K562 (cell line): ENCODE results near the gene SF3B4. TPM values are rescaled to one million over a fixed set of nuclear protein-coding genes. Genes with fewer than 3 reads are reported as not detected.

Source experiments
- CLOCK ChIP-seq: fragments of 250-450 bp; sonication (Bioruptor Pico); IDR thresholded peaks from 2 replicates; pipeline ENCODE4 v1.4.0; 2020; ENCODE audit warnings: mild to moderate bottlenecking, moderate library complexity, borderline replicate concordance
- E2F3 ChIP-seq: fragments of 250-450 bp; sonication (Bioruptor Pico); IDR thresholded peaks from 2 replicates; pipeline ENCODE4 v1.4.0; 2020; ENCODE audit warnings: mild to moderate bottlenecking
- KLF6 ChIP-seq: fragments of 250-450 bp; sonication (Bioruptor Pico); IDR thresholded peaks from 2 replicates; pipeline ENCODE4 v1.4.0; 2020; ENCODE audit warnings: mild to moderate bottlenecking, moderate library complexity, borderline replicate concordance
- NFIX ChIP-seq: fragments of 250-450 bp; sonication (Bioruptor Pico); IDR thresholded peaks from 2 replicates; pipeline ENCODE4 v1.4.0; 2020; ENCODE audit warnings: low read depth, mild to moderate bottlenecking, moderate library complexity
- PHB ChIP-seq: fragments of 250-450 bp; sonication (Bioruptor Pico); IDR thresholded peaks from 2 replicates; pipeline ENCODE4 v1.5.0; 2021
- POLR2G ChIP-seq: fragments of 200-400 bp; formaldehyde crosslinking; IDR thresholded peaks from 2 replicates; pipeline ENCODE4 v1.6.1; 2017; ENCODE audit warnings: low read depth, mild to moderate bottlenecking, antibody characterized with exemption, low read length, moderate library complexity
- POLR3A ChIP-seq: IDR thresholded peaks from 2 replicates; pipeline ENCODE4 v1.6.1; 2011; ENCODE audit warnings: borderline replicate concordance, mild to moderate bottlenecking, moderate library complexity; ENCODE audit not compliant: insufficient read length, insufficient read depth; ENCODE audit errors: extremely low read depth
- PTRF ChIP-seq: fragments of 450-650 bp; IDR thresholded peaks from 2 replicates; pipeline ENCODE4 v1.6.1; 2016; ENCODE audit warnings: mild to moderate bottlenecking, missing genetic modification characterization, missing compliant biosample characterization
- SMAD2 ChIP-seq: fragments of 150-350 bp; IDR thresholded peaks from 2 replicates; pipeline ENCODE4 v1.6.1; 2014; ENCODE audit warnings: low read depth, mild to moderate bottlenecking, low read length
- SMARCE1 ChIP-seq: fragments of 450-650 bp; IDR thresholded peaks from 2 replicates; pipeline ENCODE4 v1.7.1; 2016; ENCODE audit warnings: mild to moderate bottlenecking
- XRCC4 ChIP-seq: IDR thresholded peaks from one replicate; pipeline ENCODE4 v1.6.1; 2011; ENCODE audit not compliant: insufficient read depth, insufficient read length; ENCODE audit errors: extremely low read depth
- ZBTB33 ChIP-seq: sonication (generic); formaldehyde crosslinking; IDR thresholded peaks from 2 replicates; pipeline ENCODE4 v1.8.1; 2023; ENCODE audit warnings: mild to moderate bottlenecking, missing genetic modification reagents
- ZBTB43 ChIP-seq: sonication (generic); formaldehyde crosslinking; IDR thresholded peaks from 2 replicates; pipeline ENCODE4 v1.8.0; 2023; ENCODE audit warnings: mild to moderate bottlenecking, missing genetic modification reagents
- ZNF274 ChIP-seq: IDR thresholded peaks from 2 replicates; pipeline ENCODE4 v1.6.1; 2011; ENCODE audit warnings: low read depth, mild to moderate bottlenecking, low read length, moderate library complexity, borderline replicate concordance
- ZNF384 ChIP-seq: IDR thresholded peaks from 2 replicates; pipeline ENCODE4 v1.6.1; 2012; ENCODE audit warnings: low read depth, low read length, improper control_type of control experiment
- ZNF609 ChIP-seq: sonication (generic); formaldehyde crosslinking; IDR thresholded peaks from 2 replicates; pipeline ENCODE4 v1.8.1; 2023; ENCODE audit warnings: missing genetic modification reagents, mild to moderate bottlenecking, borderline replicate concordance
- polyA plus RNA-seq, 8 experiments: library from polyadenylated mRNA; depleted of rRNA in 4 of 8; stranded (reverse) in 5 of 8; unstranded in 3 of 8; fragments of >200 nt; fragmentation: Nextera tagmentation in 2 of 8; fragmentation: Illumina TruSeq in 1 of 8; extraction: Ambion mirVana in 2 of 8; extraction: Trizol in 1 of 8; gene quantifications; 2 replicates each; pipeline versions ENCODE4 v1.2.1 to v1.2.3, GENCODE V29; 2011 to 2014; ENCODE audit warnings: inconsistent platforms in 1 of 8, missing spikeins in 1 of 8
- total RNA-seq, 7 experiments: library from RNA; depleted of rRNA in 6 of 7; stranded (reverse); fragments of >200 nt in 6 of 7; fragmentation: Illumina TruSeq in 2 of 7; extraction: Trizol in 2 of 7; gene quantifications; 2 replicates each; pipeline versions ENCODE4 v1.2.1 to v1.2.3, GENCODE V29; 2011 to 2021; ENCODE audit warnings: low replicate concordance in 1 of 7

SF3B4 gene
- total and polyA plus RNA-seq, 9 of the 15 experiments (the other 6 are each of a cell fraction or from before 2014, with no cell fraction given), result 3.0 to 88.0 (median 26.1) TPM

GRCh38 chr1:149927563-149928400 is at the start of gene SF3B4 (continued):
- TF ChIP-seq ZBTB43 (0 out of 2 replicates have a peak, but pooled peaks have one; percentile 43), XRCC4 (no peak), PHB (CRISPR knock-in tag) (no peak), SMAD2 (no peak), PTRF (tag) (no peak), ZNF384 (no peak), POLR2G (peak; percentile 95), ZBTB33 (no peak), POLR3A (no peak), ZNF609 (CRISPR knock-in tag) (no peak), SMARCE1 (no peak), CLOCK (CRISPR knock-in tag) (no peak), KLF6 (CRISPR knock-in tag) (no peak), NFIX (CRISPR knock-in tag) (no peak), E2F3 (CRISPR knock-in tag) (no peak), ZNF274 (no peak)
